Ovary (tissue), 3 donors: ENCODE measurements around the gene CLCN2.

Experiments
- EP300 ChIP-seq: sonication (generic); formaldehyde crosslinking; IDR thresholded peaks from one replicate; pipeline ENCODE4 v1.6.1; 2017; ENCODE audit warnings: antibody characterized with exemption
- POLR2A ChIP-seq: fragments of 450-650 bp; IDR thresholded peaks from one replicate; pipeline ENCODE4 v1.6.1; 2017; ENCODE audit warnings: antibody characterized with exemption, mild to moderate bottlenecking, moderate library complexity
- TF ChIP-seq, protein P1 (sequence below), 3 donors: fragments of 450-650 bp in 2 of 3; fragments of 200-600 bp in 1 of 3; IDR thresholded peaks; one replicate each; pipeline versions ENCODE4 v1.5.1 to v1.8.0; 2016 to 2022; ENCODE audit warnings: antibody characterized with exemption in 3 of 3, mild to moderate bottlenecking in 1 of 3
- donor health status: DM: no; HTN: no; CAD: no.

DNA sequence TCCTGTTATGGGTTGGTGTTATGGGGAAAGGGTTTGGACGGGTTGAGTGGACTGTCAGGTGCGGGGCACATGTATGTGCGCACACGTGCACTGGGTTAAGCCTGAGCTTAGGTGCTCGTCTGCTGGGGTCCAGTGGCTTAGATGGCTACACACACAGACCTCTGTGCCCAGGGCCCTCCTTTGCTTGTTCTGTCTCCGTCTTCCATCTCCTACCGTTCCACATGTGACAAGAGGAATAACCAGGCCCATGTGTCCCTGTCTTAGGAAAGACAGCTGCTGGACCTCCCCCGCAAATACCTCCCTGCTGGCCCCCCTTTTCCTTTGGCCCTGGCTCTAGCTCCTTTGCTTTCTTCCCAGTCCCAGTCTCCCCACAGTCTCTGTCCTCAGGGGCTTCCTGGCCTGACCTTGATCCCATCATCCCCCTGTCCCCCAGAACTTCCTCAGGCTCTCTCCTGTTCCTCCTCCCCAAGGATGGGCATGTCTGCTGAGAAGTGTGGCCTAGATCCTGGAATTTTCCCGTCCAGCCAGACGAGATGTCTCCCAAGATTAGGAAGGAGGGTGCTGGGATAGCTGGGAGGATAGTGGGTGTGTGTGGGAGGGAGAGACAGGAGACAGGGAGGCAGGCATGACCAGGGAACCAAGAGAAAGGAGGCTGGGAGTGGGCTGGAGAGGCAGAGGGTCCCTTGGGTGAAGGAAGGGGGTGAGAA lies 17.4 kb upstream of the CLCN2 start:
- TF ChIP-seq, protein P1, sequence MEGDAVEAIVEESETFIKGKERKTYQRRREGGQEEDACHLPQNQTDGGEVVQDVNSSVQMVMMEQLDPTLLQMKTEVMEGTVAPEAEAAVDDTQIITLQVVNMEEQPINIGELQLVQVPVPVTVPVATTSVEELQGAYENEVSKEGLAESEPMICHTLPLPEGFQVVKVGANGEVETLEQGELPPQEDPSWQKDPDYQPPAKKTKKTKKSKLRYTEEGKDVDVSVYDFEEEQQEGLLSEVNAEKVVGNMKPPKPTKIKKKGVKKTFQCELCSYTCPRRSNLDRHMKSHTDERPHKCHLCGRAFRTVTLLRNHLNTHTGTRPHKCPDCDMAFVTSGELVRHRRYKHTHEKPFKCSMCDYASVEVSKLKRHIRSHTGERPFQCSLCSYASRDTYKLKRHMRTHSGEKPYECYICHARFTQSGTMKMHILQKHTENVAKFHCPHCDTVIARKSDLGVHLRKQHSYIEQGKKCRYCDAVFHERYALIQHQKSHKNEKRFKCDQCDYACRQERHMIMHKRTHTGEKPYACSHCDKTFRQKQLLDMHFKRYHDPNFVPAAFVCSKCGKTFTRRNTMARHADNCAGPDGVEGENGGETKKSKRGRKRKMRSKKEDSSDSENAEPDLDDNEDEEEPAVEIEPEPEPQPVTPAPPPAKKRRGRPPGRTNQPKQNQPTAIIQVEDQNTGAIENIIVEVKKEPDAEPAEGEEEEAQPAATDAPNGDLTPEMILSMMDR (IDR thresholded peaks at IDR 0.05) = no peak
- TF ChIP-seq POLR2A = no peak
- TF ChIP-seq EP300 = no peak
